ENCODE results near the gene PRSS1.
A peak's percentile ranks its signal among the peaks of the same experiment; 100 is the strongest.
"Not testable (repeated sequence)": the region's sequence is repeated elsewhere in the genome, so short reads cannot be mapped to it uniquely, and the experiment has no call there.

The PRSS1 gene

DNA sequence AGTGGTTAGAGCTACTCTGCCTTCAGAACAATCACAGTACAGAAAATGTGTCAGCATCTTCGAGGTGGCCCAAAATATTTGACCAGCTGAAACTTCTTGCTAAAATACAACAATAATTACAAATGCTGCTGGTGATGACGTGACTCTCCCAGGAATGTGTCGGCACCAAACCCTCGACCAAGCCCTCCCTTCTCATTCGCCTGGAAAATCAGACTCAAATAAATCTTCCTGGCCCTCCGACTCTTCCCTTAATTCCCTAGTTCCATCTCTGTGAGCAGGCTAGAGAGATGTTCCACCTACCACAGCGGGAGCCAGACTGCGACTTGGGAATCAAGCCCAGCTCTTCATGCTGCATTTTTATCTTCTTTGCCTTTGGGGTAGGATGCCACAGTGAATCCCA is 25.6 kb downstream of the PRSS1 start:
- DNase-seq = no peak

DNA sequence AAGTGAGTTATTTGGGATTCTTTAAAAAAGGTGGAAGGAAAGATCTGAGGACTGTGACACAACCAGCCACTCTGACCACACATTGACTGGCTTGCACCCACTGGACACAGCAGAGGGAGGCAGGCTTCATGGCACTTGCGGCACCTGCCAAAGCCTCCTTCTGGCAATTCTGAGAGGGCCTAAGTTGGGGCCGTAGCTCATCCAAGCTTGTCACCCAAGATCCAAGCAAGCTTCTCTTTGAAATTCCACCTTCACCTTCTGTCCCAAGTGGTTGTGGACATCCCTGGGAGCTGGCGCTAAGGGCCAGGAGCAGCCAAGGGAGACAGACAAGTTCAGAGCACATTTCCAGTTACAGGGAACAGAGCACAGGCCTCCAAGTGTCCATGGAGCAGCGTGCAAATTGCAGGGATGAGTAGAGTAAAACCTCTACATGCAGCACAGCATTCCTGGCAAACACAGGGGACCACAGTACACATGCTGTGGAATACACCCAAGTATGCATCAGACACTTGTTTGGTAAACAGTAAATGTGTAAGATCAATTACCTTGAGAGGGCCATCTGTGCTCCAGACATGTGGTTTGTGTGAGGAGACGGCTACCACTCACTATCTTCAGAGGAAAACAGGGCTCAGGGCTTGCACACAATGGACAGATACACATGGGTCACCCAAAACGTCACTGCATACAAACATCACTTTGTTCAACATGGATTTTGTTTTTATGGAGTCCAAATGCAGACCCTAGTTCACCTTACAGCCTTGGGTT is 26.3 kb downstream of the PRSS1 start:
- not testable (repeated sequence) for DNase-seq

DNA sequence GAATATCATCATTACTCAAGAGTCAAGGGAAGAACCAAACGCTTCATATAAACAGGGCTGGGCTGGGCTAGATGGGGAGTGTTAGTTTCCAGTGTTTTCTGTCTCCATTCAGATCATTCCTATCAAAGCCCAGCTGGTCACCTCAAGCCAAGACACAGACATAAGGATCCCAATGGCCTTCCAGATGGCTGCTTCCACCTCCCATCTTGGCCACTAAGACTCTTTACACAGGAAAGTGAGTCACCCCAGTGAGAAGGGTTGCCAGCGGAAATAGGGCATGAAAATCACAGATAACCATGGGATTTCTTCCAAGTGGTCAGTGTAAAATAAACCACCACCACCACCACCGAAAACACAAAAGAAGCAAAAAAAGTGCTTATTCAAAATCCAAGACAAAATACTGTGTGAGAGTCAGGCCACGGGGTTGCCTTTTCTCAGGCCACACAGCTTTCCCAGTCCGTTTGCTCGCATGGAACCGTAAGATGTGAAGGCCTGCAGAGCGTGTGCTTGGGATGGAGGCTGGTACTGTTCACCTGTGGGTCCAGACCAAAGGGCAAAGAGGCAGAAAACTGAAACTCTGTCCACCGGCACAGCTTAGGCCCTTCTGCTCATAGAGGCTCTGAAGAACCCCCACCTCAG is 27.1 kb downstream of the PRSS1 start:
- DNase-seq = no peak

DNA sequence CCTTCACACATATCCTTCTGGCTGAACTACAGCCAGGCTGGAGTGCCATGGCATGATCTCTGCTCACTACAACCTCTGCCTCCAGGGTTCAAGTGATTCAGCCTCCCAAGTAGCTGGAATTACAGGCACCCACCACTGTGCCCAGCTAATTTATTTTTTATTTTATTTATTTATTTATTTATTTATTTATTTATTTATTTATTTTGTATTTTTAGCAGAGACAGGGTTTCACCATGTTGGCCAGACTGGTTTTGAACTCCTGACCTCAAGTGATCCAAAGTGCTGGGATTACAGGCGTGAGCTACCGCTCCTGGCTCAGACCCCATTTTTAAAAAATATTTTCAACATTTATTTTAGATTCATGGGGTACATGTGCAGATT is 27.6 kb downstream of the PRSS1 start:
- DNase-seq = not testable (repeated sequence)

DNA sequence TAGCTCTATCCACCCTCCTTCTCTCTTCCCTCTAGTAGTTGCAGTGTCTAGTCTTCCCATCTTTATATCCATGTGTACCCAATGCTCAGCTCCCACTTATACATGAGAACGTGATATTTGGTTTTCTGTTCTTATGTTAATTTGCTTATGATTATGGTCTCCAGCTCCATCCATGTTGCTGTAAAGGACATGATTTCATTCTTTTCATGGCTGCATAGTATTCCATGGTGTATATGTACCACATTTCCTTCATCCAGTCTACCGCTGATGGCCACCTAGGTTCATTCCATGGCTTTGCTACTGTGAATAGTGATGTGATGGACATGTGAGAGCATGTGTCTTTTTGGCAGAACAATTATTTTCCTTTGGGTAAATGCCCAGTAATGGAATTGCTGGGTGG is 28.0 kb downstream of the PRSS1 start:
- DNase-seq = no peak

DNA sequence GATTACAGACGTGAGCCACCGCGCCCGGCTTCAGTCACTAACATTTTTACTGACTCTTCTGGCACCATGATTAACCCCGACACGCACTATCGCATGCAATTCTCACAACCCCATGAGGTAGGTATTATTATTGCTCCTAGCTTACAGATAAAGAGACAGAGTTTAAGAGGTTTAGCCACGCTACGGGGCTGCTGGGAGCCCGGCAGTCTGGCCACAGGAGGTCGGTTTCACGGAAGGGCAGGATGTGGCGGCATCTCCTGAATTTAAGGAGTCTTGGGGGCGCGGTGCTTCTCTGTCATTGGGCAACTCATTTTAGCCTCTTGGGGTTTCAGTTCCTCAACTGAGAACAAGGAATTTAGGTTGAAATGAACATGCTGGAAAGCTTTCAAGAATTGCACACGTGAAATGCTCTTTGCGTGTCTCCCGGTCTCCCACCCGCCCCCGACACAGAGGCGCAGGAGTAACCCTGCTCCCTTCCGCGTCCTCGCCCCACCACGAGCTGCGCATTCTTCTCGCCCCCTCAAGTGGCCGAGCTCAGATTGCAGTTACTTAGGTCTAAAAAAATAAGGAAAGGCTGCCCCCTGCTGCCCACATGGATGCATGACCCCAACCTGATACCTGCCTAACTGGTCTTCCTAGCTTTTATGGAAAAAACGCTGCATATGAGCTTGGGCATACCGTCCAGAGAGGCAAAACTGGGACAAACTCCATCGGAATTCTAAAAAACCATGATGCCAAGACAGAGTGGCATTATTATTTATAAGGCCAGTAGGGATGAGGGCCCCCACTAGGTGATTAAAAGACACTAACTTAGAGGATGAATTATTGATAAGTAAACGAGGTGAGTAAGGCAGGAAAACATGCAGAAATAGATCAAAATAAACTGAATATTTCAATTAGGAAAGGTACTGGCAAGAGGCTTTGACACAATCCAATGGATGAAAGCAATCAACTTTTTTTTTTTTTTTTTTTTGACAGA is 33.9 kb downstream of the PRSS1 start:
- peak; percentile 80 for DNase-seq

DNA sequence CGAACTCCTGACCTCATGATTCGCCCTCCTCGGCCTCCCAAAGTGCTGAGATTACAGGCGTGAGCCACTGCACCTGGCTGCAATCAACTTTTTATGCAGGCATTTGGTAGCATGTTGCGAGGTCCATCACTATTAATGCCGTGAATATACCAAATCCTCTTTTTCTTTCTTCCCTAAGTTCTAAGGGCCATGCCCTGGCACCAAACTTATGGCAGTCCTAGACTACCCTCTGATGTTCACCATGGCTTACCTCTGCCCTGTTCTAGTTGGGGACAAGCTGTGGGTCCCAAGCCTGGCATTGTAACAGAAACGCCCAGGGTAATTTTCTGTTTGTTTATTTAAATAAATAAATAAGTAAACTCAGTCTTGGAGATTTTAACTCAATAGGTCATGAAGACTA is 34.8 kb downstream of the PRSS1 start:
- DNase-seq = no peak

DNA sequence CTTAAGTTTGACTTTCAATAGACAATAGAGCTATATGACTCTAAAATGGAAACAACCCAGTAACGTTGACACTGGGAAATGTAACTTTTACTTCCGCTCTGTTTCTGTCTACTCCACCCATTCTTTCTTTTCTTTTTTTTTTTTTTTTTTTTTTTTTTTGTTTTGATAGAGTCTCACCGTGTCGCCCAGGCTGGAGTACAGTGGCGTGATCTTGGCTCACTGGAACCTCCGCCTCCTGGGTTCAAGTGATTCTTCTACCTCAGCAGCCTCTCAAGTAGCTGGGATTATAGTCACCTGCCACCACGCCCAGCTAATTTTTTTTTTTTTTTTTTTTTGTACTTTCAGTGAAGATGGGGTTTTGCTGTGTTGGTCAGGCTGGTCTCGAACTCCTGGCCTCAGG is 35.4 kb downstream of the PRSS1 start:
- DNase-seq = no peak

DNA sequence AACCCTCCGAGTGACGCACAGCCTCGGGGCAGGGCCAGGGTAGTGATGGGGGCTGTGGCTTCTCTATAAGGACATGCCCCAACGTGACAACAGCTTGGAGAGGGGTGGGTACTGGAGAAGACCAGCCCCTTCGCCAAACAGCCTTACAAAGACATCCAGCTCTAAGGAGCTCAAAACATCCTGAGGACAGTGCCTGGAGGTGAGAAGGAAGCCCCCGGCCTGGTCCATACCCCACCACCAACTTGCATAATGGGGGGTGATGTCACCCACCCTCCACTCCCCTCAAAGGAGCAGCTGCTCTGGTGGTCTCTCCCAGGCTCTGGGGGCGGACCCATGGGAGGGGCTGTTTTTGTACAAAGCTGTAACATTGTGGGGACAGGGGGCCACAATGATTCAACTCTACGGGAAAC is 36.6 kb downstream of the PRSS1 start:
- no peak for DNase-seq

DNA sequence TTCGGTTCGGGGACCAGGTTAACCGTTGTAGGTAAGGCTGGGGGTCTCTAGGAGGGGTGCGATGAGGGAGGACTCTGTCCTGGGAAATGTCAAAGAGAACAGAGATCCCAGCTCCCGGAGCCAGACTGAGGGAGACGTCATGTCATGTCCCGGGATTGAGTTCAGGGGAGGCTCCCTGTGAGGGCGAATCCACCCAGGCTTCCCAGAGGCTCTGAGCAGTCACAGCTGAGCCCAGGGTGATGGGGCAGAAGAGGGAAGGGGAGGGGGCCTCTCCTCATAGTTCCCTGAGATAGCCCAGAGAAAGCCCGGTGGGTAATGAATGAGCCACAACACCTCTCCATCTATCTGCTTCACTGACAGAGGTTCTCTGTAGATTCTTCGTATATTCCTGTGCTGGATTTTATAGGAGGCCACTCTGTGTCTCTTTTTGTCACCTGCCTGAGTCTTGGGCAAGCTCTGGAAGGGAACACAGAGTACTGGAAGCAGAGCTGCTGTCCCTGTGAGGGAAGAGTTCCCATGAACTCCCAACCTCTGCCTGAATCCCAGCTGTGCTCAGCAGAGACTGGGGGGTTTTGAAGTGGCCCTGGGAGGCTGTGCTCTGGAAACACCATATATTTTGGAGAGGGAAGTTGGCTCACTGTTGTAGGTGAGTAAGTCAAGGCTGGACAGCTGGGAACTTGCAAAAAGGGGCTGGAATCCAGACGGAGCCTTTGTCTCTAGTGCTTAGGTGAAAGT is 37.9 kb downstream of the PRSS1 start:
- no peak for DNase-seq

DNA sequence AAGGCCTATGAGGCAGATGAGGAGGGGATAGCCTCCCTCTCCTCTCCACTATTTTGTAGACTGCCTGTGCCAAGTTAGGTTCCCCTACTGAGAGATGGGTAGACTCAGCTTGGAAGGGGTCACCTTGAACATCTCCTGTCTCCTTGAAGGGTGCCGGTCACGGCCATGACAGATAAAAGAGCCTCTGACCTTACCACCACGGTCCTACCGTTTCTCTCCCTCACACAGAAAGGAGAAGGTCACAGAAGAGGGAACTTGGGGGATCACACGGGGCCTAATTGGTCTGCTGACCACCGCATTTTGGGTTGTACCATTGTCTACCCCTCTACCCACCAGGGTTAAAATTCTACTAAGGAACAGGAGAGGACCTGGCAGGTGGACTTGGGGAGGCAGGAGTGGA is 38.5 kb downstream of the PRSS1 start:
- DNase-seq = no peak

DNA sequence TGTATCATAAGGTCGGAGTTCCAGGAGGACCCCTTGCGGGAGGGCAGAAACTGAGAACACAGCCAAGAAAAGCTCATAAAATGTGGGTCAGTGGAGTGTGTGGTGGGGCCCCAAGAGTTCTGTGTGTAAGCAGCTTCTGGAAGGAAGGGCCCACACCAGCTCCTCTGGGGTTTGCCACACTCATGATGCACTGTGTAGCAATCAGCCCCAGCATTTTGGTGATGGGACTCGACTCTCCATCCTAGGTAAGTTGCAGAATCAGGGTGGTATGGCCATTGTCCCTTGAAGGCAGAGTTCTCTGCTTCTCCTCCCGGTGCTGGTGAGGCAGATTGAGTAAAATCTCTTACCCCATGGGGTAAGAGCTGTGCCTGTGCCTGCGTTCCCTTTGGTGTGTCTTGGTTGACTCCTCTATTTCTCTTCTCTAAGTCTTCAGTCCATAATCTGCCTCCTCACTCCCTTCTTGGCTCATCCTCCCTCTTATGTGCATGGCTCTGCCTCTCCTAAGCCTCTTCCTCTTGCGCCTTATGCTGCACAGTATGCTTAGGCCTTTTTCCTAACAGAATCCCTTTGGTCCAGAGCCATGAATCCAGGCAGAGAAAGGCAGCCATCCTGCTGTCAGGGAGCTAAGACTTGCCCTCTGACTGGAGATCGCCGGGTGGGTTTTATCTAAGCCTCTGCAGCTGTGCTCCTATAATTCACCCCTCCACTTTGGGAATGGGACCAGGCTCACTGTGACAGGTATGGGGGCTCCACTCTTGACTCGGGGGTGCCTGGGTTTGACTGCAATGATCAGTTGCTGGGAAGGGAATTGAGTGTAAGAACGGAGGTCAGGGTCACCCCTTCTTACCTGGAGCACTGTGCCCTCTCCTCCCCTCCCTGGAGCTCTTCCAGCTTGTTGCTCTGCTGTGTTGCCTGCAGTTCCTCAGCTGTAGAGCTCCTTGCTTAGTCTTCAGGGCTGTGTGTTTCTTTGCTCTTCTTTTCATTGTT is 39.3 kb downstream of the PRSS1 start:
- no peak for DNase-seq

DNA sequence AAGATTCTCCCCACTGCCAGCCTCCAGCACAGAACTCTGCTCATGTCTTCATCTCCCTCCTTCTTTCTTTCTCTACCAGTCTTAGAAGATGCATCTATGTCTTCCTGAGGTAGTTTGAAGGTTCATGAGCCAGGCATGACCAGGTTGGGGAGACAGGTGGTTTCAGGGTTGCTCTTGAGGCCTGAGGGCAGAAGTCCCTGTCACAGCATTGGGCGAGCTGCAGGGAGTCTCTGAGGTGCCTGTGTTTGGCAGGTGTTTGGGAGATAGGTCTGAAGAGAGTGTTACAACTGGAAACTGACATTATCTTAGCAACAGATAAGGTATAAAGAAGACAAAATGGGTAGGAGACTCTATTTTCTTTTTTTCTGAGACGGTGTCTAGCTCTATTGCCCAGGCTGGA is 40.2 kb downstream of the PRSS1 start:
- DNase-seq = no peak

DNA sequence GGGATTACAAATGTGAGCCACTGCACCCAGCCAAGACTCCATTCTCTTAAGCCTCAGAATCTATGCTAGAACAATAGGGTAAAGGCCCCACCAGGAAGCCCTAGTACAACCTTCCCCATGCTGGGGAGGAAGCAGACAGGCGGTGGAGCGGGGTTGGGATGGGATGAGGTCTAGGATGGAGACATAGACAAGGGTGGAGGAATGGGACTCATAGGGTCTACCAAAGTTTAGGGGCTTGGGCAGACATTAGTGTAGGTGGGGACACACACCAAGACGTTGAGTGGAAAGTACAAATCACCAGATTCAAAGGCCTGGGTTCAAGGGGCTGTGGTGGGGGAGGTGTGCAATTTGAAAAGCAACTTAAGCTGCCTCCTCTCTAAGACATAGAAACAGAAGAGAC is 40.8 kb downstream of the PRSS1 start:
- DNase-seq = no peak

DNA sequence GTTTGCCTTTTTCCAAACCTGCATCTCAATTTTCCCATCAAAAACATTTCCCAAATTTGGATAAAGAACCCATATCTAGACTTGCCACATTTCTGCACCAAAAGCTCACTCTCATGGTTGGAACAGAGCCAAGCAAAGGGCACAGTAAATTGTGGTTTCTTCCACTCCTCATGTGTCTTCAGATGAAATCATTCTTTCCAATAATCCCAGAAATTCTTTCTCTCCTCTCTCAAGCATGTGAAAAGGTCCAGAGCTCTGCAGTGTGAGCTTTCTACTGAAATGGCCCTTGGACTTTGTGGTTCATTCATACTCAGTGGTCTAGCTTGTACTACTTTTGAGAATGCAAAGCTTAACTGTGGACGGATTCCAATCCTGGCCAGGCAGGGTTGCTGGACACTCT is 41.3 kb downstream of the PRSS1 start:
- no peak for DNase-seq

DNA sequence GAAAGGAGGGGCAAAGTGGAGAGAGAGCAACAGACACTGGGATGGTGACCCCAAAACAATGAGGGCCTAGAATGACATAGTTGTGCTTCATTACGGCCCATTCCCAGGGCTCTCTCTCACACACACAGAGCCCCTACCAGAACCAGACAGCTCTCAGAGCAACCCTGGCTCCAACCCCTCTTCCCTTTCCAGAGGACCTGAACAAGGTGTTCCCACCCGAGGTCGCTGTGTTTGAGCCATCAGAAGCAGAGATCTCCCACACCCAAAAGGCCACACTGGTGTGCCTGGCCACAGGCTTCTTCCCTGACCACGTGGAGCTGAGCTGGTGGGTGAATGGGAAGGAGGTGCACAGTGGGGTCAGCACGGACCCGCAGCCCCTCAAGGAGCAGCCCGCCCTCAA is 42.2 kb downstream of the PRSS1 start:
- no peak for DNase-seq

DNA sequence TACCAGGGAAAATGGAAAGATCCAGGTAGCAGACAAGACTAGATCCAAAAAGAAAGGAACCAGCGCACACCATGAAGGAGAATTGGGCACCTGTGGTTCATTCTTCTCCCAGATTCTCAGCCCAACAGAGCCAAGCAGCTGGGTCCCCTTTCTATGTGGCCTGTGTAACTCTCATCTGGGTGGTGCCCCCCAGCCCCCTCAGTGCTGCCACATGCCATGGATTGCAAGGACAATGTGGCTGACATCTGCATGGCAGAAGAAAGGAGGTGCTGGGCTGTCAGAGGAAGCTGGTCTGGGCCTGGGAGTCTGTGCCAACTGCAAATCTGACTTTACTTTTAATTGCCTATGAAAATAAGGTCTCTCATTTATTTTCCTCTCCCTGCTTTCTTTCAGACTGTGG is 42.9 kb downstream of the PRSS1 start:
- no peak for DNase-seq

DNA sequence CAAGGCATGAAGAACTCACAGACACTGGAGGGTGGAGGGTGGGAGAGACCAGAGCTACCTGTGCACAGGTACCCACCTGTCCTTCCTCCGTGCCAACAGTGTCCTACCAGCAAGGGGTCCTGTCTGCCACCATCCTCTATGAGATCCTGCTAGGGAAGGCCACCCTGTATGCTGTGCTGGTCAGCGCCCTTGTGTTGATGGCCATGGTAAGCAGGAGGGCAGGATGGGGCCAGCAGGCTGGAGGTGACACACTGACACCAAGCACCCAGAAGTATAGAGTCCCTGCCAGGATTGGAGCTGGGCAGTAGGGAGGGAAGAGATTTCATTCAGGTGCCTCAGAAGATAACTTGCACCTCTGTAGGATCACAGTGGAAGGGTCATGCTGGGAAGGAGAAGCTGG is 43.3 kb downstream of the PRSS1 start:
- no peak for DNase-seq

DNA sequence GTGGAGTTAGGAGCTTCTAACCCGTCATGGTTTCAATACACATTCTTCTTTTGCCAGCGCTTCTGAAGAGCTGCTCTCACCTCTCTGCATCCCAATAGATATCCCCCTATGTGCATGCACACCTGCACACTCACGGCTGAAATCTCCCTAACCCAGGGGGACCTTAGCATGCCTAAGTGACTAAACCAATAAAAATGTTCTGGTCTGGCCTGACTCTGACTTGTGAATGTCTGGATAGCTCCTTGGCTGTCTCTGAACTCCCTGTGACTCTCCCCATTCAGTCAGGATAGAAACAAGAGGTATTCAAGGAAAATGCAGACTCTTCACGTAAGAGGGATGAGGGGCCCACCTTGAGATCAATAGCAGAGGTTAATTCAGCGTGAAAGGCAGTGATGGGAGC is 43.9 kb downstream of the PRSS1 start:
- no peak for DNase-seq

DNA sequence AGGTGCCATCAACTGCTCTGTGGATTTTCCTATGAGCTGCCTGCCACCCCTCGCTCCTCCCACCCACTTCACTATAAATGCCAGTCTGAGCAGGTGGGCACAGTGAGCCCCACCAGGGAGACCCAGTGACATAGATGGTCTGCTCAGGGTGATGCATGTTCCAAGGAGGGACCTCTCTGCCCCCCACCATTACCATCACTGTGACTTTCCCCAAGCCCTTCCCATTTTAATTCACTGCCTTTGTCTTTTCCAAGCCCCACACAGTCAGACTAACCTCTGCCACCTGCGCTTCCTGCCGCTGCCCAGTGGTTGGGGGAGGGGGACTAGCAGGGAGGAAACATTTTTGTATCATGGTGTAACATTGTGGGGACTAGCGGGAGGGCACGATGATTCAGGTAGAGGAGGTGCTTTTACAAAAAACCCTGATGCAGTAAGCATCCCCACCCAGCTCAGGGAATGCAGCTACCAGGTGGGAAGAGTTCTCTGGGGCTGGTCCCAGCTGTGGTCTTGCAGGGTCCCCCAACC is 46.1 kb downstream of the PRSS1 start:
- DNase-seq = no peak

DNA sequence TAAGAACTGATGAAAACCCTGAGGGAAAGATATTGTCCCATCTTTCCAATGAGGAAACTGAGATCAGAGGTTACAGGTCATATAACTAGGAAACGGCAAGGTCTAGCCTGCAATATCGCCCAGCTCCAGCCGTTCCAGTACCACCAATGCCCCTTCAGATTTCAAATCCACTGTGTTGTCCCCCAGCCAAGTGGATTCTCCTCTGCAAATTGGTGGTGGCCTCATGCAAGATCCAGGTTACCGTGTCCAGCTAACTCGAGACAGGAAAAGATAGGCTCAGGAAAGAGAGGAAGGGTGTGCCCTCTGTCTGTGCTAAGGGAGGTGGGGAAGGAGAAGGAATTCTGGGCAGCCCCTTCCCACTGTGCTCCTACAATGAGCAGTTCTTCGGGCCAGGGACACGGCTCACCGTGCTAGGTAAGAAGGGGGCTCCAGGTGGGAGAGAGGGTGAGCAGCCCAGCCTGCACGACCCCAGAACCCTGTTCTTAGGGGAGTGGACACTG is 46.8 kb downstream of the PRSS1 start:
- DNase-seq = no peak

All from NCI-H1092 (cell line).